HG03354 (cell line): ENCODE data around the gene DDIAS.

Experiments used
- ATAC-seq: cut with Tn5 transposase; IDR thresholded peaks from one replicate; pipeline ENCODE4 v1.9.1; 2021; ENCODE audit warnings: mild to moderate bottlenecking; ENCODE audit not compliant: unreplicated experiment, poor library complexity, severe bottlenecking

The DDIAS gene

DNA sequence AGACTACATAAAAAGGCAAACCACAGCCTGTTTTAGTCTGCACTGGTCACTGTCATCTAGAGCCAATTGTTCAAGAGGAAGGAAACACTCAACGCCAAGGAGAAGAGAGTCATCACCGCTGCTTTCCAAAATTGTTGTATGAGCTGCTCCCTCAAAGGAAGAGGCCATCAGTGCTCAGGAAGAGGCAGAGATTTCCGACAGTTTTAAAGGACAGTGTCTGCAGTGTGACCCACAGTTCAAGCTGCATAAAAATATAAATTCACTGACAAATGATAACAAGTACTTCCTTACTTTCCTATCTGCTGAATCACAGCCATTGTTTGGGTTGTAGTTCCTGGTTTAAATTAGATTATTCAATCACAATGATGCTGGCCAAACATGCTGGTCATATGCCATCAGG lies 17.7 kb upstream of the DDIAS start:
- no peak for ATAC-seq

DNA sequence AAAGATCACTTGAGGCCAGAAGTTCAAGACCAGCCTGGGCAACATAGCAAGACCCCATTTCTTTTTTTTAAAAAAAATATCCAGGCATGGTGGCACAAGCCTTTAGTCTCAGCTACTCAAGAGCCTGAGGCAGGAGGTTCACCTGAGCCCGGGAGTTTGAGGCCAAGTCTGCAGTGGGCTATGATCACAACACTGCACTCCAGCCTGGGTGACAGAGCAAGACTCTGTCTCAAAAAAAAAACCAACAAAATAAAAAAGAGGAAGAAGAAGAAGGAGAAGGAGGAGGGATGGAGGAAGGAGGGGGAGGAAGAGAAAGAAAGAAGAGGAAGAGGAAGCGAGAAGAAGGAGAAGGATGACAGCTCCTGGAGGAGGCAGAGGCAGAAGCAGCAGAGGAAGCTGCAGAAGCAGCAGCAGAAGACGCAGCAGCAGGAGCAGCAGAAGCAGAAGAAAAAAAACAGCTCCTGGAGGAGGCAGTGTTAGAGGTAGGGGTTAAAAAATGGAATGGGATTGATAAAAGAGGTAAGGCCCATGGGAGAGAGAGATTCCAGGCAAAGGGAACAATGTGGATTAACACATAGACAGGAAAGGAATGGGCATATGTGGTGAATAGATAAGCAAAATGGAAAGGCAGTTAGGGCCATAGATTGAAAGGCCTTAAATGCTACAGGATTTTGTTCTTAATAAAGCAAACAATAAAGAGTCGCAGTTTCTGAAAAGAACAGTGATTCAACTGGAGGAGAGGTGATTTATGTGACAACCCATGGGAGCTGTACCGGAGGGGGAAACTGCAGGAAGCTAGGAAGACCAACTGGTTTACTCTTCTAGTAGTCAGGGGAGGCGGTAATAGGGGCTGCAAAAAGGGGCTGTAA lies 12.2 kb upstream of the DDIAS start:
- no peak for ATAC-seq

DNA sequence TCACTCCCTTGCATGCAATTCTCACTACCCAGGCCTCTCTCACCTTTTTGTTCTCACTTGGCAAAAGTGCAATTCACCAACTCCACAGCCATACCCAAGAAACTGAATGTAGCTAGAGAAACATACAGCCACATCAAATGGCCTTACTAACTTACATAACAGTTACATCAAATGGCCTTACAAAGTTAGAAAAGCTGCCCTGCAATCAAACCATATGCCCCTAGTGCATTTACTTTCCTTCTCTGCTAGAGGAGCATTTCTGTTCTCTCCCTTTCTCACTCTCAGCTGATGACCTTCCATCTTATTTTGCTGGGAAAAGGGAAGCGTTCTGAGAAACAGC lies 11.6 kb upstream of the DDIAS start:
- ATAC-seq: no peak

DNA sequence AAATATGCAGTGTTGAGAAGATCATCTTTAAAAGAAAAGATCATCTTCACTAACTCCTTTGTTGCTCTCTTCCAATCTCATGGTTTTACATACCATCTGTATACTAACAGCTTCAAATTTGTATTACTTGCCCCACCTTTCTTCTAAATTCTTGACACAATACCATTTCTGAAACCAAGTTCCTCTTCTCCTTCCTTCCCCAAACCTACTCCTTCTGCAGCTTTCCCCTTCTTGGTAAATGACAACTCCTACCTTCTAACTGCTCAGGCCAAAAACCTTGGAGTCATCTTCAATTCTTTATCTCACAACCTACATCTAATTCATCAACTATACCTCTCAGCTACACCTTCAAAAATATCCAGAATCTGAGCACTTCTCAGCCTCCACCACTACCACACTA lies 10.6 kb upstream of the DDIAS start:
- ATAC-seq: no peak

DNA sequence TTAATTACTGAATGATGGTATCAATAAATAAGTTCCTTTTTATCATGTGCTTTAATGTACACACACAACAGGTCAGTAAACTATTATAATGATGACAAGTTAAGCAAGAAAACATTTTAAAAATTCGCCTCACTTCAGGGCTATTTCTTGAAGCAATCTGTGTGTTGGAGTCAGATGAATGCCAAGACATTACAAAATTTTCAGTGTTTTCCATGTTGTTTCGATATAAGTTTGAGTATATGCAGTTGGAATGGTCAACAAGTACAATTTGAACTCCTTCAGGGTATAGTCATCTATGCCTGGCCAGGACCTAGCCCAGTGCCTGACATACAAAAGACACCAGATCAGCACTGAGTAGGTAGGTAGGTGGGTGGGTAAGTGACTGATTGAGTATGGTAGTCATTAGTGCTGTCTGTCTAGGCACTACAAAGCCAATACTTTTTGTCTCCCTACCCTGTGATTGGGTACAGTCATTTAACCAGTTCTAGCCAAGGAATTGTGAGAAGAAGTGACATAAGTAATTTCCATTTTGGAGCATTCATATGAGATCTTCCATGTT lies 8.8 kb upstream of the DDIAS start:
- no peak for ATAC-seq

DNA sequence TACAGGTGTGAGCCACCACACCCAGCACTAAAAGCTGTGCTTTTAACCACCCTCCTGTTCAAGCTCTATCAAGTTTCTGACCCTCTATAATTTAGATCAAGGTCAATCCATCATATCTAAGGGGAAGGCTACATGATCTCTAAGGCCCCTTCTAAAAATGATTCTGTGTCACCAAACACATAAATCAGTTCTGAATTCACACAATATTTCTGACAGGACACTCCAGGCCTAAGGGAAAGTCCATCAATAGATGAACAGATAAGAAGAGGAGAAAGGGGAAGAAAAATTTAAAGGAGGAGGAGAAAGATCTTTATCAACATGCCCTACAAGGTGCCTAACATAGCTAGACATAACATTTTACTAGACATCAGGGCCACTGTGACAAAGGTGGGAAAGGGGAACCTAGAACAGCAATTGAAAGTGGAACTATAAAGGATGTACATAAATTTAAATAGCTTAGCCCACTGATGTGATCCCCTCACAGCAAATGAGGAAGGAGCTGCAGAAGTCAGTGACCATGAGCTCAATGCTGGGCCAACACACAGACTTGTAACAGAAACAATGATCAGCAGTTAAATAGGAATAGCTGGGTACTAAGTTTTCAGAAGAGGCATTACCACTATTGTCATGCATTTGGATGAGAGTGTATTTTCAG lies 6.0 kb upstream of the DDIAS start:
- ATAC-seq: peak; percentile 40

DNA sequence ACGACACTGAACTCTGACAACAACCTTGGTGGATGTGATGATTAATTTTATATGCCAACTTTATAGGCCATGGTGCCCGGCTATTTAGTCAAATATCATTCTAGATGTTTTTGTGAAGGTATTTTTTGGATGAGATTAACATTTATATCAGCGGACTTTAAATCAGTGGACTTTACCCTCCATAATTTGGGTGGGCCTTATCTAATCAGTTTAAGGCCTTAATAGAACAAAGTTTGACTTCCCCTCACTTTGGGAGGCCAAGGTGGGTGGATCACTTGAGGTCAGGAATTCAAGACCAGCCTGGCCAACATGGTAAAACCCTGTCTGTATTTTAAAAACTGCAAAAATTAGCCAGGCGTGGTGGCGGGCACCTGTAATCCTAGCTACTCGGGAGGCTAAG lies 5.4 kb upstream of the DDIAS start:
- ATAC-seq: no peak

DNA sequence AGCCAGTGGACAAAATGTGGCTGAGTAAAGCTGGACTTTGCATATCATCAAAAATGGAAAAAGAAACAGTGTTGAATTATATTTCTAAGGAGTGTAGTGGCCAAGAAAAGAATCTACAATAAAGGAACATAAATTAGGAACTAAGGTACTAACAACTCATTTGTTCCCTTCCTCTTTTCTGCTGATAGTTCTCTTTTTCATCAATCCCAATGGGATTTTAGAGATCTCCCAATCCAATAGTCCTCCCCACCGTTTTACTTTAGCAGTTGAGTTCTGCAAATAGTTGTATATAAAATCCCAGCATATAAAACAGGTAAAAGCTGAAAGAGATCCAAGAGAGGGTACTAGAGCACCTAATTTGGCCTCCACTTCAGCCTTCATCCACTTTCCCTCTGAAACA lies 3.3 kb upstream of the DDIAS start:
- ATAC-seq: no peak

DNA sequence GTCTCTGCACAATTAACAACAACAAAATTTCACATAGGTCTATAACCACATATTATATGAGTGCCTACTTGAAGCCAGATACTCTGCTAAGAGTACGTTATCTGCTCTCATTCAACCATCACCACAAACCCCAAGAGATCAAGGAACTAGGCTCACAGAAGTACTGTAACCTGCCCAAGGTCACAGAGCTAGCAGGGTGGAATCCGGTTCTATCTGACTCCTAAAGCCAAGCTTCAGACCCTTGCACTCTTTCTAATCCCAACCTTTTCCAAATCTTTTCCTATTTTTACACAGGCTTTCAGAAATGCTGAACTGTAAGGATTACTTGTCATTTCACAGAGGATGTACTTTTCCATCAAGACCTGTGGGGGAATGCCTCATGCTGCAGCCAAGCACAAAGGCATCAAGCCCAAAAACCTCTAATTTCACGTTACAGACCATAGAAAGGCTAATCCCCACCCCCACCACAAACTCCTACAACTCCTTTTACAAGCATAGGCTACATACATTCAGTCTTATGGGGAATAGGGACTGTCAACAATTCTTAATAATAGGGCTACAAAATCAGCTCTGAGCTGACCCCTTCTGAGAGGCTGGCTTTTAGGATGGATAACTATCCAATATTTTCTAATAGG lies 2.2 kb upstream of the DDIAS start:
- no peak for ATAC-seq

DNA sequence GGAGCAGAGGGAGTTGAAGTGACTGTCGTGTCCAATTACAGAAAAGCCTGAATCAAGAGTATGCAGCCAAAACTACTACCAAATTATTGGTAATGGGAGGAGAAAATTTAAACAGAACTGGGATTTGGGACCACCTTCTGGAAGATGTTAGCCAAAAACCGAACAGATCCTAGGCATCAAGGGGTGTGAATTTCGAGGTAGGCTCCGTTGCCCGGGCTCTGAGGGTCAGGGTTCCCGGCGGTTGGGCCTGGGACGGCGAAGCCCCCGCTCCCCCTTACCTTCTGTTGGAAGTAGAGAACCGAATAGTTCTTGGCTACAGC lies 1.6 kb upstream of the DDIAS start:
- no peak for ATAC-seq

DNA sequence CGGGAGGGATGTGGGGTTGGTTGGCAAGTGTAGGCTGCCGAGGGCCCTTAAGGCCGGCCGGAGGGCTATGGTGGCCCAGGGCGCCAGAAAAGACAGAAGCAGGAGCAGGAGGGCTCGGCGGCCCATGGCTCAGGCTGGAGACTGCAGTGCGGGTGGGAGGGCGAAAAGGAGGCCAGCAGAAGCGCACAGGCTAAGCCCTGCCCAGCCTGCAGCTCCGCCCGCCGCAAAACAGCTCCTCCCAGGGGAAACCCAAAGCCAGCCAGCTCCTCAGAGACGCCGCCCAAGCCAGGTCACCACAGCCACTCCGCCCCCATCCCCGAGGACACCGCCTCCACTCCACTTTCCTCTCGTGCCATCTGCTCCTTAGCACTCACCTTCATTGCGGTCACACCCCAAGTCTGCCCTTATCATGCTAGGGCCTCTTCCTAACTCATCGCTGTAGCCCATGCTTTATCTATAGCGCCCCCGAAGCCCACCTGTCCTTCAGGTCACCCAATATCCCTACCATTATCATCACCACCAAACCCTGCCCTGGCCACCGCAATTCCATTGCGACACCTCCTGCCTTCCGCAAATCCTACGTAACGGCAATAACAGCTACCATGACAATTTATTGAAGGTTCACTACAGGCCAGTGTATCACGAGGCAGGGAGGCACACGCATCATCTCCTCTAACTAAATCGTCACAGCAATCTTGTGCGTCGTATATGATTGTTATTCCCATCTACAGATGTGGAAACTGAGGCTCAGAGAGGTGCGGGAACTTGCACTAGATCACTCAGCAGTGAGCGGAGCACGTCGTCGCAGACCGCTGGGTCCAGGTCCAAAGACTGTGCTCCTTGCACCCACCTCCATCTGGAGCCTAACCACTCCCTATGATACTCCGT lies 1.0 kb upstream of the DDIAS start, which contains the start of gene PRCP:
TSS of gene PRCP (minus strand) at position 154 of the 888 bp plus-strand sequence. CDS start at position 126, 28 bp downstream.
- ATAC-seq: peak; percentile 81

DNA sequence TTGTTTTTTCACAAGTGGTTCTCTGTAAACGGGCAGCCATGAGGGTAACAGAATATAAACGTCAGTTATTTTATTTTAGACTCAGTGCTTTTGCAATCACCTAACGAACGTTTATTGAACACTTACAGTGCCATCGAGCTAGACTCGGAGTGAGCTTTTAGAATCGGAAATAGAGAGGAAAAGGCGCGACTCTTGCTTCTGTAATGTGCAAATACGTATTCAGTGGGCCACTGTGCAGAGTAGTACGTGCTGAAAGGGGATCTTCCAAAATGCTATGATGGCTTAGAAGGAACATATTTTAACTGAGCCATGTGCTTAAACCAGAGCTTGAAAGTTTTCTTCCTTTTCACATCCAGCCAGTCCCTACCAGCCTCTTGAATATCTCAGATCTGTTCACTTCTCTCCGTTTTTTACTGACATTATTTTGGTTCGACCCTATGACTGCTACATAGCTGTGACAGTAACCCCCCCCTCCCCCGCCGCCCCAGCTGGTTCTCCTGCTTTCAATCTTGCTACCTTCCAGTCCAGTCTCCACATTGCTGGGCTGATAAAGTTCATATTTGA lies 468 bp downstream of the DDIAS start:
- ATAC-seq: no peak

DNA sequence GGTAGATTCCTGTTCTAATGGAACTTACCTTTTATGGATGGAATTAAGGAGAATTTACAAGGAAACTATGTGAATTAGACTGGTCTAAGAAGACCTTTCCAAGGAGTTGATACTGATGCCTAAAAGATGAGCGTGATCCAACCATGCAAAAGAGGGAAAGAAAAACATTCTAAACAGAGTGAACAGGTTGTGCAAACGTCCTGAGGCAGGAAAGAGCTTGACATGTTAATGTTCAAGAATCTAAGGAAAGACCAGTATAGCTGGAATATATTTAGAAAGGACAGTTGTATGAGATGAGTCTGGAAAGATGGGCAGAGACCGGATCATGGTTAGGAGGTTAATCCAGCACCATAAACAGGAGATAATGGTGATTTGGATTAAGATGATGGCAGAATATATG lies 1.3 kb downstream of the DDIAS start:
- no peak for ATAC-seq

DNA sequence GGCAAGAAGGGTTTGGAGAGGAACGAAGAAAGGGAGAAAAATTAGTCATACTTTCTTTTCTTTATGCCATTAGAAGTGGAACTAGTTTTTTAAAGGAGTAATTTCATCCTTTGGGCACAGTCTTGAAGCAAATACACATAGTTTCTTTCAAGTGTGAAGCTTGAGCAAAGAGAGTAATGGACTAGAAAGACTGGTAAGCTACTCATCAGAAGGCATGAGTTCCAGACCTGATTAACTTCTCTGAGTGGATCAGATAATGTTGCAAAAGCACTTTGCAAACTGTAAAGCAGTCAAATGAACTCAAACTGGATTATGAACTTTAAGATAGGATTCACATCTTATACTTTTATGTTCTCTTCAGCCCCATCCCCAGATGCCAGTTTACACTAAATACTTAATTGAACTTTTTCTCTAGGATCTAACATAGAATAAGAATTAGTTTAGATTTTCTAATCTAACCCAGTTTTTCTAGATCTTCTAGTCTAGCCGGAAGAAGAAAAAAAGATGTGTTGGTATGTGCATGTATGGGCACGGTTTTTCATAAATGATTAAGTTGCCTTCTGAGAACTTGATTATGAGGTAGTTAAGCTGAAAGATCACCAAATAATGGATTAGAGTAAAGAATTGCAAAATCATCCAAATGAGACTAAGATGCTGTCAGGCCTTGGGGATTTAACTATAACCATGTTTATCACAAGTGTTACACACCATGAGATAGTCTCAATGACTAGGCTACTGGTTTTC lies 2.5 kb downstream of the DDIAS start:
- no peak for ATAC-seq

DNA sequence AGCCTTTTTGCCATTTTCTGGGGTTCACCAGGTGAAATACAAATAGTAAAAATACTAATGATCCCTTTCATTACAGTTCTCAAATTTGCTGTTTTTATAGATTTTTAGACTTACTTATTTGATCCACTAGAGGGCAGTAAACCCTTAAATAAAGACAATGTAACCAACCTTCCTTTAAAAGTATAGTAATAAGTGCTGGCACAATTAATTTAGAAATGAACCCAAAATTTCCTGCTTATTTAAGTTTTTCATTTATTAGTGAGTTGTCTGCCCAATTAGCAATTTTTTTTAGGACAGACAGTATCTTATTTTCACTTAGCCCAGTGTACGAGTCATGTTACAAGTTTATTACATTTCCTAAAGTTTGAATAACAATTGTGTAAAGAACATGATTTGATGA lies 4.7 kb downstream of the DDIAS start:
- no peak for ATAC-seq

DNA sequence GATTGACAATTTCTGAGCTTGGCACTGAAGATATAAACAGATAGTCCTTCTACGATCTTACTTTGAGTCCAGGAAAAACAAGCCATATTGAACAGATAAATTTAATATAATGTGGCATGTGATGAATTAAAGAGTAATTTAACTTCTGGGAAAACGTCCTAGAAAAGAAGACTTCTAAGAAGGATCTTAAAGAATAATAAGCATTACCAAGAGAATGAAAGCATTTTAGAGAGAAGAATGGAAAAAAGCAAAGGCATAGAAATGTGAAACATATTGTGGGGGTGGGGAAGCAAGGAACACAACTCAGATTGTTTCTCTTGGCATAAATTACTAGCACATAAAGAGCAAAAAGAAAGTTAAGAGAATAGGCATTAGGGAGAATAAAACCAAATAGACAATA lies 5.4 kb downstream of the DDIAS start:
- ATAC-seq: no peak

DNA sequence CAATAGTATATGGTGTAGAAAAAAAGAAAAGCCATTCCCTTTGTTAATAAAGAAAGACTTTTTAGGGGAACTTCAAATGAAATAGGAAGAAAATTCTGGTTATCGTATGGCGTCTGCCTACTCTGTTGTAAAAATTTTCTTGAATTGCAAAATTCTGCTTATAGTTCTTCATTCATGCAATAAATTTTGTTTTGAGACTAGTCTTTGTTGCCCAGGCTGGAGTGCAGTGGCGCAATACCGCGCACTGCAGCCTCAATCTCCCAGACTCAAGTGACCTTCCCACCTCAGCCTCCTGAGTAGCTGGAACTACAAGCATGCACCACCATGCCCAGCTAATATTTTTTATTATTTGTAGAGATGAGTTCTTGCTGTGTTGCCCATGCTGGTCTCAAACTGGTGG lies 5.8 kb downstream of the DDIAS start:
- no peak for ATAC-seq

DNA sequence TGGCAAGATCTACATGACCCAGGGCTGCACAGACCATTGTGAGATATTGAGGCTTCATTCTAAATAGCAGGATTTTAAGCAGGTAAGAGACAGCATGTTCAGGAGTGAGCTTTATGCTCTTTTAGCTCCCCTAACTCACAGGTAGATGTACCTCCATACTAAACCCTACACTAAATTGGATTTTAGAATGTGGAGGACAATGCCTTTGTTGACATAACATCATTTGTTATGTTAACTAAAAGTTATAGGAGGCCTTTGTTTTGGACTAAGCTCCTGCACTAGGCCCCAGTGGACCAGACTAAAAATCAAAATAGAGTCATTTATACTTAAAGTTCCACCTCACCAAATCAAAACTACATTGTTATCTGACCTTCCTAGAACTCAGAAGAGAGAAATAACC lies 6.8 kb downstream of the DDIAS start:
- no peak for ATAC-seq
